Stomach (tissue), 9 donors: ENCODE data around the gene PLSCR1. TPM values are rescaled to one million over a fixed set of nuclear protein-coding genes. Genes with fewer than 3 reads are reported as not detected.
"Not testable (repeated sequence)": the region's sequence is repeated elsewhere in the genome, so short reads cannot be mapped to it uniquely, and the experiment has no call there.

Experiments used
- DNase-seq, 2 donors: peaks; one replicate each; pipeline versions ENCODE4 v3.0.0 to v3.0.0-alpha.2; 2013 to 2019
- H3K27ac ChIP-seq, 5 donors: fragments of 200-600 bp in 4 of 5; sonication (generic) in 4 of 5; one replicate each; pipeline ENCODE4 v1.5.1; 2013 to 2019; ENCODE audit warnings: mild to moderate bottlenecking in 1 of 5, moderate library complexity in 1 of 5
- H3K27me3 ChIP-seq, 3 donors: fragments of 200-600 bp; sonication (generic); one replicate each; pipeline ENCODE4 v1.5.1; 2017 to 2019; ENCODE audit warnings: mixed run types in 1 of 3
- H3K36me3 ChIP-seq, 4 donors: fragments of 200-600 bp; sonication (generic); 1 replicate in 3 of 4; 2 replicates in 1 of 4; pipeline ENCODE4 v1.5.1; 2016 to 2019
- H3K4me1 ChIP-seq, 4 donors: fragments of 200-600 bp; sonication (generic); one replicate each; pipeline ENCODE4 v1.5.1; 2016 to 2019
- H3K4me3 ChIP-seq, 4 donors: fragments of 200-600 bp; sonication (generic) in 3 of 4; one replicate each; pipeline ENCODE4 v1.5.1; 2016 to 2019; ENCODE audit warnings: mild to moderate bottlenecking in 1 of 4
- H3K9me3 ChIP-seq, 4 donors: fragments of 200-600 bp; sonication (generic); one replicate each; pipeline ENCODE4 v1.5.1; 2016 to 2019
- CTCF ChIP-seq, 7 experiments: fragments of 450-650 bp in 4 of 7; fragments of 200-600 bp in 3 of 7; sonication (generic) in 3 of 7; IDR thresholded peaks; one replicate each; pipeline ENCODE4 v1.5.1; 2016 to 2019; ENCODE audit warnings: antibody characterized with exemption in 7 of 7, control low read depth in 2 of 7, mild to moderate bottlenecking in 1 of 7
- EP300 ChIP-seq: sonication (generic); formaldehyde crosslinking; IDR thresholded peaks from one replicate; pipeline ENCODE4 v1.6.1; 2017; ENCODE audit warnings: antibody characterized with exemption
- POLR2A ChIP-seq, 4 donors: fragments of 450-650 bp; IDR thresholded peaks; one replicate each; pipeline ENCODE4 v1.6.1; 2016; ENCODE audit warnings: antibody characterized with exemption in 4 of 4, control low read depth in 2 of 4, mild to moderate bottlenecking in 1 of 4, moderate library complexity in 1 of 4
- POLR2AphosphoS5 ChIP-seq, 3 donors: sonication (generic); formaldehyde crosslinking; IDR thresholded peaks; one replicate each; pipeline ENCODE4 v1.6.1; 2016; ENCODE audit warnings: antibody characterized with exemption in 3 of 3
- WGBS, 5 donors: extraction: QIAGEN DNeasy Blood & Tissue Kit in 3 of 5; methylation state at CpG; one replicate each; pipeline versions ENCODE4 v1.1.5 to v1.1.7; 2013 to 2018; 5-methylcytosine and 5-hydroxymethylcytosine counted together
- intact Hi-C: fragments of 100-400 bp; cut with DNase I; formaldehyde crosslinking; loops from one replicate; pipeline ENCODE4 v1.15.1; 2023; ENCODE audit warnings: low total_unique reads
- polyA plus RNA-seq, 3 donors: library from polyadenylated mRNA; stranded (reverse); fragments of 200-250 nt; gene quantifications; one replicate each; pipeline ENCODE4 v1.2.3, GENCODE V29; 2013
- total RNA-seq, 5 donors: library from RNA; depleted of rRNA; stranded (reverse); fragments of >200 nt; gene quantifications; one replicate each; pipeline versions ENCODE4 v1.1.0 to v1.2.3, GENCODE V29; 2014 to 2016
- donor health status: healthy with polysubstance abuse.
- donor health status: Bipolar disorder and iron deficiency.
- donor health status: healthy.

PLSCR1 gene
- total and polyA plus RNA-seq, 8 donors, result 18.7 to 506 (median 70.1) TPM

- WGBS, 5 donors, result 85 to 91% (median 86%) methylated on average over 13 of the region's 13 CpGs
- DNase-seq, result no peak
- H3K4me1 ChIP-seq, result peaks cover 0 to 2% (median 0%) of the 10 kb centered on the region in 4 donors
Observed at GRCh38 chr3:146498002-146498736, 46.2 kb downstream of the PLSCR1 start.

GRCh38 chr3:146497145-146497843 is 47.1 kb downstream of the PLSCR1 start:
- intact Hi-C loops, H3K27ac ChIP-seq, DNase-seq, H3K4me1 ChIP-seq, H3K36me3 ChIP-seq, H3K9me3 ChIP-seq, H3K27me3 ChIP-seq, H3K4me3 ChIP-seq: not testable (repeated sequence)
- WGBS, 5 donors, result 90 to 99% (median 95%) methylated on average over 18 to 28 of the region's 28 CpGs

More at GRCh38 chr3:146498002-146498736, 46.2 kb downstream of the PLSCR1 start:
- Histone ChIP-seq H3K9me3 (no peaks in the 10 kb centered on the region), H3K27ac (no peak overlapping the region), H3K36me3 (no peaks in the 10 kb centered on the region), H3K4me3 (no peak overlapping the region), H3K27me3 (no peaks in the 10 kb centered on the region)
- TF ChIP-seq POLR2AphosphoS5 (IDR thresholded peaks at IDR 0.05), result no peak
- intact Hi-C loops, result no loop called here

- Histone ChIP-seq H3K4me3 (no peak overlapping the region), H3K4me1 (no peaks in the 10 kb centered on the region), H3K9me3 (no peaks in the 10 kb centered on the region), H3K27ac (no peak overlapping the region), H3K36me3 (no peaks in the 10 kb centered on the region), H3K27me3 (no peaks in the 10 kb centered on the region)
- intact Hi-C loops, result no loop called here
- DNase-seq, result no peak
- TF ChIP-seq CTCF (IDR thresholded peaks at IDR 0.05), result no peak
- TF ChIP-seq EP300, result no peak
- WGBS, 5 donors, result 0 to 97% (median 14%) methylated on average over 1 of the region's 1 CpG
Observed at GRCh38 chr3:146496726-146497125, 47.7 kb downstream of the PLSCR1 start.

- H3K36me3 ChIP-seq, result no peaks in the 10 kb centered on the region
- intact Hi-C loops, result no loop called here
- H3K9me3 ChIP-seq, result peaks cover 0 to 2% (median 0%) of the 10 kb centered on the region in 4 donors
- H3K4me3 ChIP-seq, result no peak overlapping the region
- WGBS, 5 donors, result 0 to 92% (median 8%) methylated on average over 1 of the region's 1 CpG
- no peak for DNase-seq
- H3K27ac ChIP-seq, result no peak overlapping the region
- TF ChIP-seq POLR2AphosphoS5 (IDR thresholded peaks at IDR 0.05), result no peak
- TF ChIP-seq CTCF (IDR thresholded peaks at IDR 0.05), result no peak
- no peak for TF ChIP-seq POLR2A (IDR thresholded peaks at IDR 0.05)
- TF ChIP-seq EP300, result no peak
- H3K4me1 ChIP-seq, result no peaks in the 10 kb centered on the region
- no peaks in the 10 kb centered on the region for H3K27me3 ChIP-seq
Observed at GRCh38 chr3:146496251-146496650, 48.2 kb downstream of the PLSCR1 start.

GRCh38 chr3:146493761-146494160 is 50.6 kb downstream of the PLSCR1 start:
- DNase-seq, result no peak
- H3K36me3 ChIP-seq, result no peaks in the 10 kb centered on the region
- H3K9me3 ChIP-seq, result peaks cover 0 to 9% (median 2%) of the 10 kb centered on the region in 4 donors
- no peak overlapping the region for H3K27ac ChIP-seq
- 85 to 98% (median 91%) methylated on average over 2 of the region's 2 CpGs for WGBS, 5 donors
- intact Hi-C loops, result no loop called here
- H3K27me3 ChIP-seq, result no peaks in the 10 kb centered on the region
- TF ChIP-seq EP300 (no peak), POLR2A (IDR thresholded peaks at IDR 0.05) (no peak), CTCF (IDR thresholded peaks at IDR 0.05) (no peak), POLR2AphosphoS5 (IDR thresholded peaks at IDR 0.05) (no peak)
- H3K4me1 ChIP-seq, result no peaks in the 10 kb centered on the region
- H3K4me3 ChIP-seq, result no peak overlapping the region
